SK-N-MC (cell line): ENCODE data around the gene ADTRP.

ENCODE experiments used
- DNase-seq: peaks from one replicate; pipeline ENCODE4 v3.0.0-alpha.2; 2011; ENCODE audit warnings: low read depth, low spot score
- H3K27ac ChIP-seq: fragments of 200-600 bp; sonication (generic); 2 replicates; pipeline ENCODE4 v1.5.1; 2016; ENCODE audit warnings: mixed run types
- H3K36me3 ChIP-seq: fragments of 200-600 bp; sonication (generic); 2 replicates; pipeline ENCODE4 v1.6.1; 2017; ENCODE audit warnings: antibody characterized with exemption, low read length, mixed read lengths; ENCODE audit not compliant: insufficient read depth
- H3K4me3 ChIP-seq: fragments of 200-600 bp; sonication (generic); 2 replicates; pipeline ENCODE4 v1.5.1; 2016
- H3K9ac ChIP-seq: fragments of 200-600 bp; sonication (generic); 2 replicates; pipeline ENCODE4 v1.8.0; 2017; ENCODE audit warnings: mixed run types, mixed read lengths; ENCODE audit not compliant: insufficient read length
- H3K9me3 ChIP-seq: fragments of 200-600 bp; sonication (generic); 2 replicates; pipeline ENCODE4 v1.6.1; 2017; ENCODE audit warnings: low read depth, mild to moderate bottlenecking, antibody characterized with exemption, low read length, moderate library complexity, mixed read lengths
- EZH2 ChIP-seq: fragments of 200-600 bp; sonication (generic); IDR thresholded peaks from one replicate; pipeline ENCODE4 v1.6.1; 2017; ENCODE audit warnings: antibody characterized with exemption
- FOXP2 ChIP-seq: optimal IDR thresholded peaks from 2 replicates; pipeline ENCODE3; 2011; ENCODE audit warnings: mild to moderate bottlenecking, moderate library complexity; ENCODE audit not compliant: insufficient read depth; ENCODE audit errors: extremely low read length, control extremely low read depth
- POLR2AphosphoS5 ChIP-seq: IDR thresholded peaks from 2 replicates; pipeline ENCODE4 v1.6.1; 2012; ENCODE audit warnings: mild to moderate bottlenecking, low read depth, low read length, borderline replicate concordance

ADTRP gene

DNA sequence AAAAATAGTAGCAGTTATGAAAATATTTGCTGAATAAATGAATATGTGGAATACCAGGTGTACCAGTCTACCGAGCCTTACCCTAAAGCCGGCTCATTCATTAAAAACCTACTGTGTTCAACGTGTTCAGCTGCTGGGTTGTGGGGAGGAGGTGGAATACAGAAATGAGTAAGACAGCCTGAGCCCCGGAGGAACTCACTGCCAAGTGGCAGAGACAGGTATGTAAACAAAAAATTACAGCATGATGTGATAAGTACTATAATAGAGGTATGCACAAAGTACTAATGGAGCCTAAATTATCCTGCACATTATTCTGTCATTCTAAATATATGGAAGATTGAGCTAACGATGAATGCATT, 6.8 kb upstream of the ADTRP start:
- no peak for DNase-seq
- H3K4me3 ChIP-seq, result no peak overlapping the region
- H3K27ac ChIP-seq, result no peak overlapping the region
- H3K9me3 ChIP-seq, result no peaks in the 10 kb centered on the region
- H3K9ac ChIP-seq, result no peak overlapping the region
- H3K36me3 ChIP-seq, result no peaks in the 10 kb centered on the region
- TF ChIP-seq FOXP2, result no peak
- no peak for TF ChIP-seq POLR2AphosphoS5

DNA sequence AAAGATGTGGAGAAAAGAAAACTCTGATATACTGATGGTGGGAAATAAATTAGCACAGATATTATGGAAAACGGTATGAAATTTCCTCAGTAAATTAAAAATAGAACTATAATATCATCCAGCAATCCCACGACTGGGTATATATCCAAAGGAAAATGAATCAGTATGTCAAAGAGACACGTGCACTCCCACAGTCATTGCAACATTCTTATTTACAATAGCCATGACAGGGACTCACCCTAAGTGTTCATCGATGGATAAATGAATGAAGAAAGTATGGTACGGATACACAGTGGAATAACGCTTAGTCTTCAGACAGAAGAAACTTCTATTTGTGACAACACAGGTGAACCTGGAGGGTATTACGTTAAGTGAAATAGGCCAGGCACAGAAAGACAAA, 5.7 kb upstream of the ADTRP start:
- DNase-seq, result no peak

DNA sequence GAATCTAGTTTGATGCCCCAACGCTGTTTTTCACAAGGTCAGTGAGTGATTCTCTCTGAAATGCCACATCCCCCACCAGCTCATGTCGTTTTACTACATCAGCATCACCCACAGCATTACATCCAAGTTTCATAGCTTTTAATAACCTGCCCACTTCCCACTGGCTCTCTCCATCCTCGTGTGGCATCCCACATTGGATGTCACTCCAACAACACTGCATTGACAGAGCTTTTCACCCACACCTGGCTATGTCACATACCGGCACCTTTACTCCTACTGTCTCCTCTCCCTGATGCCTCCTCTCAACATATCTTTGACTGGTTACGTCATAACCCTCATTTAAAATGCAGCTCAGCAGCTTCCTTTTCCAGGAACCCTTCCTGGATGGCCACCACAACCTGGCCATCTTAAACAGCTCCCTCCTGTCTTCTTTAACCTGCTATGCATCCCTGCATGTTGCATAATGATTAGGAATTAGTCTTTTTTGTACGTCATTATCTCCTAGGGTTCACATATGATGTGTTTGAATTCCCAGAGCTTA, 5.0 kb upstream of the ADTRP start:
- Histone ChIP-seq H3K9me3 (no peaks in the 10 kb centered on the region), H3K4me3 (no peak overlapping the region), H3K9ac (no peak overlapping the region), H3K27ac (no peak overlapping the region), H3K36me3 (no peaks in the 10 kb centered on the region)
- no peak for DNase-seq
- TF ChIP-seq FOXP2 (no peak), POLR2AphosphoS5 (no peak), EZH2 (no peak)

More for the DNA sequence above, 5.7 kb upstream of the ADTRP start:
- H3K27ac ChIP-seq, result no peak overlapping the region
- H3K9ac ChIP-seq, result no peak overlapping the region
- H3K9me3 ChIP-seq, result no peaks in the 10 kb centered on the region
- TF ChIP-seq EZH2, result no peak
- no peak for TF ChIP-seq FOXP2
- H3K36me3 ChIP-seq, result no peaks in the 10 kb centered on the region
- no peak overlapping the region for H3K4me3 ChIP-seq

DNA sequence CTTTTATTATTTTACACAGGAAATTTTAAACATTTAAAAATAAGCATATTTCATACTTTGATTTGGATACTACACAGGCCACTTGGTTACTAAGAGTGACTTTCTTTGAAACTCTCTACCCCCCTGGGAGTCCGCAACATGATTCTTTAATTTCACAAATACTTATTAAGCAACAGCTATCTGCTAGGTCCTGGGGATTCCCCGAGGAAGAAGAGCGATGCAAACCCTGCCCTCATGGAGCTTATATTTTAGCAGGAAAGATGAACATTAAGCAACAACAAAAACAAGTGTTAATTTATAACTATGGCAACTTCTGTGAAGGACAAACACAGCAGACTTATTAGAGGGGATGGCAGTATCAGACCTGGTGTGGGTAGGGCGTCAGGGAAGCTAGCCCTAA, 3.9 kb upstream of the ADTRP start:
- H3K9me3 ChIP-seq, result no peaks in the 10 kb centered on the region
- H3K27ac ChIP-seq, result no peak overlapping the region
- no peak overlapping the region for H3K9ac ChIP-seq
- DNase-seq, result no peak
- TF ChIP-seq FOXP2 (no peak), POLR2AphosphoS5 (no peak)
- H3K4me3 ChIP-seq, result no peak overlapping the region
- no peaks in the 10 kb centered on the region for H3K36me3 ChIP-seq

DNA sequence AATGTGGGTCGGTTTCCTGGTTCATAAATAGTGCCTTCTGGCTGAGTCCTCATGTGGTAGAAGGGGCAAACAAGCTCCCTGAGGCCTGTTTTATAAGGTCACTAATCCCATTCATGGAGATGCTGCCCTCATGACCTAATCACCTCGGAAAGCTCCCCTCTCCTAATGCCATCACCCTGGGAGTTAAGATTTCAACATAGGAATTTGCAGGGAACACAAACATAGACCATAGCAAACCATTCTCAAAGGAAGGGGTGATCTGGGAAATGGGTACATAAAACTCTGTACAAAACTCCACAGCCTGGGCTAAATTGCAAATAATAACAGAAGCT, 1.5 kb upstream of the ADTRP start:
- DNase-seq, result no peak
- TF ChIP-seq EZH2, result no peak
- TF ChIP-seq FOXP2, result no peak
- no peak for TF ChIP-seq POLR2AphosphoS5
- Histone ChIP-seq H3K9ac (no peak overlapping the region), H3K9me3 (no peaks in the 10 kb centered on the region), H3K27ac (no peak overlapping the region), H3K36me3 (no peaks in the 10 kb centered on the region), H3K4me3 (no peak overlapping the region)

DNA sequence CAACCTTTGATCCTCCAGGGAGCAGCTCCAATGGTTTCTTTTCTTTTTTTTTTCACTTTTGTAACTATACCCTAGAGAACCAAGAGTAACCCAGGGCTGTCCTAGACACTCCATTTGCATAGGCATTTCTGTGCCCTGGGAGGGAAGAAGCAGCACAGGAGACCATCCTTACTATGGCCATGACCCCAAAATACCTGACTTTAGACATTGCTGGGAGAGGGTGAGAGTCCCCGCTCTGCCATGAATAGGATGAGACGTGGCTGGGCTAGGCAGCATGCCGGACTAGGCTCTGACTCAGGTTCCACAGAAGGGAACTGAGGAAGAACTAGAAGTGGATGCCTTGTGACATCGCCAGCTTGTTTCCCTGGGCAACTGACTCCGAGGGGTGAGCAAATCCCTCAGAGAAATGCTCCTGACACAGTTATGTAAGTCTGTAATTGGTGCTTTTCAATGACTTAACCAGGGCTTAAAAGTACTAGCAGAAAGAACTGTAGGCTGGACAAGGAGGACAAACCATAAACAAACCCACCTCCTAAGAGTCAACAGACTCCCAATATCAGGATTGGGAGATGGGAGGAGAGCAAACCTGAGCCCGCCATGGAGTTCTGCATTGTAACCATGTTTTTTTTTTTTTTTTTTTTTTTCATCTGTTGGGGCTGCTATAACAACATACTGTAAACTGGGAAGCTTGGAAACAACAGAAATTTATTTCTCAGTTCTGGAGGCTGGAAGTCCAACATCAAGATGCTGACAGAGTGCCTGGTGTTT, 910 bp upstream of the ADTRP start:
- no peaks in the 10 kb centered on the region for H3K36me3 ChIP-seq
- no peak overlapping the region for H3K27ac ChIP-seq
- DNase-seq, result no peak
- no peak for TF ChIP-seq POLR2AphosphoS5
- TF ChIP-seq EZH2, result no peak
- TF ChIP-seq FOXP2, result no peak
- no peak overlapping the region for H3K9ac ChIP-seq
- no peaks in the 10 kb centered on the region for H3K9me3 ChIP-seq
- no peak overlapping the region for H3K4me3 ChIP-seq

DNA sequence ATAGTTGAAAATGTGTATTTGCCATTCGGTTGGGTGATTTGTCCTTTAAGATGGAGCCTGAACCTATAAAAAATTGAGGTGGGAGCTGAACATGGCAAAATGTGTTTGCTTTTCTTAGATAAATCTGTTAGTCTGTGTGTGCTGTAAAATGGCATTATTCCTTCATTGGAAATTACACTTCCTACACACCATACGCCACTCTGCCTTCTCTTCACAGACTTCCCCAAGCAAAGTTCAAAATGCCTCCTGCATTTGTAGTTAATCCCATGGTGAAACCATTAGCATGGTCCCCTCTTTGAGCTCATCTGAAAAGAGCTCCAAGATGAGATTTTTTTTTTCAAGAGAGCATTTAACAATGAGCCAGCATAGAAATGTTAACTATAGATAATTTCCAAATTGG, 567 bp downstream of the ADTRP start:
- DNase-seq, result no peak
- Histone ChIP-seq H3K27ac (no peak overlapping the region), H3K36me3 (no peaks in the 10 kb centered on the region), H3K9me3 (no peaks in the 10 kb centered on the region), H3K4me3 (no peak overlapping the region), H3K9ac (no peak overlapping the region)
- no peak for TF ChIP-seq POLR2AphosphoS5
- no peak for TF ChIP-seq EZH2
- TF ChIP-seq FOXP2, result no peak

DNA sequence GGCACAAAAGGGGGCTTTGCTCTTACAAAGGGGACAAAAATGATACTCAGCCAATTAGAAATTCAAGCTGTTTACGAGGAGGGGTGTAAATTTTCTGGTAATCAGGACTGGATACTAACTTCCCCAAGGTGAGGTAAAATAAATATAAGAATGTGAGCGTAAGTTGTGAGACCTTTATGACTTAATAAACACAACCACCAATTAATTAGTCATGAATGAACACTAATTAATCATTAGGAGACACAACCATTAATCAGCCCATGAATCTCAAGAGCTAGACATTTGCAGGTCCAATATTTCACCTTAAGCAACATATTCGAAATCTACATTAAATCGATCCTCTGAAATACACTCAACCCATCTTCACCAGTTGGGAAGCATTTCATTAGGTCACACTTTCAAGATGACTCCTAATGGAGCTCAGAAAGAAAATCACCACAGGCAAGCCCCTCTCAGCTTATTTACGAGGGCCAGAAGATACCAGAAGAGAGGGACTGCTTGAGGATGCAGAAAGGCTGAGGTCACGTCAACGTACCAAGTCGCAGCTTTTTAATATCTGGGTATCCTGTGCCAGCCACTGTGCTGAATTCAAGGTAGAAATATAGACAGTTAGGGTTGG, 2.7 kb downstream of the ADTRP start:
- Histone ChIP-seq H3K9ac (no peak overlapping the region), H3K4me3 (no peak overlapping the region), H3K9me3 (no peaks in the 10 kb centered on the region), H3K36me3 (no peaks in the 10 kb centered on the region), H3K27ac (no peak overlapping the region)
- no peak for DNase-seq
- TF ChIP-seq EZH2, result no peak
- no peak for TF ChIP-seq POLR2AphosphoS5
- no peak for TF ChIP-seq FOXP2

DNA sequence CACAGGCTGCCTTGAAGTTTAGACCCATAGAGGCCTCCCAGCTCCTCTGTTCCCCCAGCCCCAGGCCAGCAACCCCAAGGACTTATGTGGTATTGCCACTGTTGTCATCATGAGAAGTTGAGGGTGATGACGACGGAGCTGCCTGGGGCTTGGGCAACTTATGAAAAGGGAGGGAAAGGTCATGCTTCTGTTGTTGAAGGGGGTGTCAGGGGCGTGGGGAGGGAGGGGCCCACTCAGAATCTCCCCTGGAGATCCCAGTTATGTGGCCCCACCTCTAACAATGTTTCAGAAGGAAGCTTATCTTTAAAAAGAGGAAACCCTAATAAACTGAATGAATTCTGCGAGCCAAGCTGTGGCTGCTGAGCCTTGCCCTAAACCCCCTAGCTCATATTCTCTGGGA, 4.2 kb downstream of the ADTRP start:
- TF ChIP-seq FOXP2 (no peak), POLR2AphosphoS5 (no peak), EZH2 (no peak)
- H3K27ac ChIP-seq, result no peak overlapping the region

DNA sequence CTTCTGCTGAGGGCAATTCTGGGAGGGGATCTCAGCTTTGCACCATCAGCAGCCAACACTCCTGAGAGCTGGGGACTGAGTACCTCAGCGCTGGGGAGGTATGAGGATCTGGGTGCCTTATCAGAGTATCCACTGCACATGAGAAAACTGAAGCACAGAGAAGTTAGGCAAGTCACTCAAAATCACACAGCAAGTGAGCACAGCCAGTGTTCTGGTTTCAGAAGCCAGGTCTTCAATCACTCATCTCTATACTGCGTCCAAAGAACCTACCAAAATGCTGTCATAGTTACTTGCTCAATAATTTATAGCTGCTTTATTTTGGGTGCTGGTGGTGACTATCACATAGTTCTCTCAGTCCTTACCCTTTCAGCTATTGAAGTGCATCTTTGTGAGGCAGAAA, 5.0 kb downstream of the ADTRP start:
- H3K27ac ChIP-seq, result no peak overlapping the region
- no peak for DNase-seq
- no peaks in the 10 kb centered on the region for H3K36me3 ChIP-seq
- TF ChIP-seq EZH2, result no peak
- no peak for TF ChIP-seq FOXP2
- TF ChIP-seq POLR2AphosphoS5, result no peak
- no peak overlapping the region for H3K4me3 ChIP-seq
- H3K9me3 ChIP-seq, result no peaks in the 10 kb centered on the region
- H3K9ac ChIP-seq, result no peak overlapping the region

More for the DNA sequence above, 4.2 kb downstream of the ADTRP start:
- no peak for DNase-seq
- Histone ChIP-seq H3K36me3 (no peaks in the 10 kb centered on the region), H3K9ac (no peak overlapping the region), H3K4me3 (no peak overlapping the region), H3K9me3 (no peaks in the 10 kb centered on the region)
